Stomach (tissue), 4 donors: ENCODE results near the gene PTOV1.

Source experiments
- POLR2A ChIP-seq, 4 donors: fragments of 450-650 bp; IDR thresholded peaks; one replicate each; pipeline ENCODE4 v1.6.1; 2016; ENCODE audit warnings: antibody characterized with exemption in 4 of 4, control low read depth in 2 of 4, mild to moderate bottlenecking in 1 of 4, moderate library complexity in 1 of 4
- POLR2AphosphoS5 ChIP-seq, 3 donors: sonication (generic); formaldehyde crosslinking; IDR thresholded peaks; one replicate each; pipeline ENCODE4 v1.6.1; 2016; ENCODE audit warnings: antibody characterized with exemption in 3 of 3

- TF ChIP-seq POLR2AphosphoS5 (IDR thresholded peaks at IDR 0.05) (no peak), POLR2A (IDR thresholded peaks at IDR 0.05) (no peak)
These were observed 24.2 kb downstream of the PTOV1 start for GRCh38 chr19:49875177-49875576.
